Fibroblast of peridontal ligament (primary cell): Measurements from ENCODE around the gene RANBP9.

Experiments
- DNase-seq: peaks from one replicate; pipeline ENCODE4 v3.0.0-alpha.2; 2010; ENCODE audit errors: extremely low read depth

RANBP9 gene

GRCh38 chr6:13711733-13712598, at the start of gene RANBP9:
Gene RANBP9 (minus strand): TSS chr6:13711835. CDS start chr6:13711505, 330 bp downstream.
- DNase-seq: peak; percentile 85

- DNase-seq: peak; percentile 98
Measured at GRCh38 chr6:13760307-13761304, 49.0 kb upstream of the RANBP9 start.

GRCh38 chr6:13759025-13759424, 47.4 kb upstream of the RANBP9 start:
- DNase-seq: no peak

GRCh38 chr6:13754644-13755043, 43.0 kb upstream of the RANBP9 start:
- no peak for DNase-seq

GRCh38 chr6:13743736-13744127, 32.1 kb upstream of the RANBP9 start:
- no peak for DNase-seq

- DNase-seq: no peak
Measured at GRCh38 chr6:13742961-13743735, 31.5 kb upstream of the RANBP9 start.

- DNase-seq: no peak
Measured at GRCh38 chr6:13741365-13741764, 29.7 kb upstream of the RANBP9 start.

- DNase-seq: no peak
Measured at GRCh38 chr6:13735031-13735430, 23.4 kb upstream of the RANBP9 start.

GRCh38 chr6:13733178-13733887, 21.7 kb upstream of the RANBP9 start:
- peak; percentile 93 for DNase-seq

- DNase-seq: no peak
Measured at GRCh38 chr6:13730704-13731103, 19.1 kb upstream of the RANBP9 start.

GRCh38 chr6:13729891-13730290, 18.3 kb upstream of the RANBP9 start:
- DNase-seq: peak; percentile 71

GRCh38 chr6:13725570-13725969, 13.9 kb upstream of the RANBP9 start:
- DNase-seq: no peak

GRCh38 chr6:13725052-13725451, 13.4 kb upstream of the RANBP9 start:
- DNase-seq: no peak

GRCh38 chr6:13724182-13724581, 12.5 kb upstream of the RANBP9 start:
- DNase-seq: no peak

- DNase-seq: no peak
Measured at GRCh38 chr6:13722880-13723279, 11.2 kb upstream of the RANBP9 start.

- DNase-seq: no peak
Measured at GRCh38 chr6:13718123-13718458, 6.5 kb upstream of the RANBP9 start.

- no peak for DNase-seq
Measured at GRCh38 chr6:13716955-13717295, 5.3 kb upstream of the RANBP9 start.

- DNase-seq: no peak
Measured at GRCh38 chr6:13716225-13716954, 4.8 kb upstream of the RANBP9 start.

GRCh38 chr6:13715444-13715883, 3.8 kb upstream of the RANBP9 start:
- no peak for DNase-seq

GRCh38 chr6:13712599-13712898, 914 bp upstream of the RANBP9 start:
- peak; percentile 70 for DNase-seq

GRCh38 chr6:13711324-13711732, 307 bp downstream of the RANBP9 start:
- DNase-seq: no peak
